ENCODE results near the gene FAXDC2.

Gene FAXDC2

DNA sequence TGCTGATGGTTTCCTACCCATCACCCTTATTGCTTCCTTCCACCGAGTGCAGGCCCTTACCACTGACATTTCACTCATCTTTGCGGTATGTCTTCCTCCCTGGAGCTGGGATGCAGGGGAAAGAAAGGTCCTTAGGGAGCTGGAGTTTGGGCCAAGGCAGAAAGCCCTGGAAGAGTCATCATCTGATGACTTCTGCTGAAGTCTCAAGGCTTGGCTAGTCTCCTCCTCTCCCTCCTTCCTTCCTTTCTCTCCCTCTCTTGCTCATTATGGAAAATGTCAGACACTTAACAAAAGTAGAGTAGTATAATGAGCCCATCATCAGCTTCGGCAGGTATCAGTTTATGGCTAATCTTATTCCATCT lies 55.2 kb downstream of the FAXDC2 start:
- no peak for DNase-seq (ENCODE audit: low spot score)

- DNase-seq (ENCODE audit: low spot score): no peak
These were observed 55.7 kb downstream of the FAXDC2 start for GRCh38 chr5:154794525-154795234.

GRCh38 chr5:154793599-154794524 lies 56.5 kb downstream of the FAXDC2 start:
- DNase-seq (ENCODE audit: low spot score): no peak

DNA sequence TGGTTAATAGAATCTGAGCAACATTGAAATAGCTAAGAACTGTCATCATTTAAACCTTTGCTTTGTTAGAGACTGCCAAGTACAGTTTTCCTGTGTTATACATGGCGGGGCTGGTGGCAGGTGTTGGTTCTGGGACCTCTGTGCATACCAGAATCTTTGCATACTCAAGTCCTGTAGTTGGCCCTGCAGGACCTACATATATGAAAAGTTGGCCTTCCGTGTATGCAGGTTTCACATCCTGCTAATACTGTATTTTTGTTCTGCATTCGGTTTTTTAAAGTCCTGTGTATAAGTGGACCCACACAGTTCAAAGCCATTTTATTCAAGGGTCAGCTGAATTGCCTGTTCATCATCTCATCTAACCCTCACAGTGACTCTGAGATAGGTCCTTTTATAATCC lies 58.9 kb downstream of the FAXDC2 start:
- no peak for DNase-seq (ENCODE audit: low spot score)

GRCh38 chr5:154788212-154788611 lies 62.2 kb downstream of the FAXDC2 start:
- no peak for DNase-seq (ENCODE audit: low spot score)

GRCh38 chr5:154786414-154786813 lies 64.0 kb downstream of the FAXDC2 start:
- no peak for DNase-seq (ENCODE audit: low spot score)

DNA sequence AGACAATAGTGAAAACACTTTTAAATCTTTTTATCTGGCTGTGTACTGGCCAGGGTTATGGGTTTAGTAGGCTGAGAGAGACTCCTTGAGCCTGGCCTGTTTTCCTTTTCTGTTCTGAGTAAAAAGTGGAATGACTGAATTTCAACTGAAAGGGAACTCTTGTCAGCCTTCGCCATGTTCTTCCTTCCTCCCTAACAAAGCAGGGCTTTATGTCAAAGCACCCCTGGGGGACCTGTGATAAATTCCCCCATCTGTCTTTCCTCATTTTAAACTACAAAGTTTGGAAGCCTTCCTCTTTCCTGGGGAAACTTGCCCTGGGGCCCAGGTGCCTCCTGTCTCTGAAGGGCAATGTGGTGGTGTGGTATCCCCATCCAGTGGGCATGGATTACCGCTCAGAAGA lies 65.5 kb downstream of the FAXDC2 start:
- DNase-seq (ENCODE audit: low spot score): no peak

DNA sequence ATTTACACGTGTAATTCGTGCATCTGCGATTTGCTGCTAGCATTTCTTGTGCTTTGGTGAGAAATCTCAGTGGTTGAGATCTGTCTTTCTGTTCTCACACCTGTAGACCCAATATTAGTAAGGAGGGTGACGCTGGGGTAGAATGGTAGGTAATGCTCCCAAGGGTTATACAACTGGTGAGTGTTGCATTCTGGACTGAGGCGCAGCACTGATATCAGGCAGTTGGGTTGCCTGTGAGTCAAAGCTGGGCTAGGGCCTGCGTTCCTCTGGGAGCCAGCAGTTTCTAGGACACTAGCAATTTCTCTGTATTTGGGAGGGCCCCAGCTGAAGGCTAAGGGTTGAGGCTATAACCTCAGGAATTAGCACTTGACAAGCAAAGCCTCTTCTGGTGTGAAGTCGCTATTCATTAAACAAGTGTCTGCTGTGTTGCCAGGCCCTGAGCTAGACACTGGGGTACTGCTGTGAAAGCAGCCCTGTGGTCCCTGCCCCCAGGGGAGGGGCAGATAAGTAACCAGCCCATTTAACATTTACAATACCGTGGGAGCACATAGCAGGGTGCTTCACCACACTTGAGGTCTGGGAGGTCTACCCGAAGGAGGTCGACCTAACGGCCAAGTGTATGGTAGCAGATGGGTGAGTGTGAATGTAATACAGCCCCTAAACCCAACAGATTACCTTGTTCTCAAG lies 66.5 kb downstream of the FAXDC2 start:
- DNase-seq (ENCODE audit: low spot score): no peak

DNA sequence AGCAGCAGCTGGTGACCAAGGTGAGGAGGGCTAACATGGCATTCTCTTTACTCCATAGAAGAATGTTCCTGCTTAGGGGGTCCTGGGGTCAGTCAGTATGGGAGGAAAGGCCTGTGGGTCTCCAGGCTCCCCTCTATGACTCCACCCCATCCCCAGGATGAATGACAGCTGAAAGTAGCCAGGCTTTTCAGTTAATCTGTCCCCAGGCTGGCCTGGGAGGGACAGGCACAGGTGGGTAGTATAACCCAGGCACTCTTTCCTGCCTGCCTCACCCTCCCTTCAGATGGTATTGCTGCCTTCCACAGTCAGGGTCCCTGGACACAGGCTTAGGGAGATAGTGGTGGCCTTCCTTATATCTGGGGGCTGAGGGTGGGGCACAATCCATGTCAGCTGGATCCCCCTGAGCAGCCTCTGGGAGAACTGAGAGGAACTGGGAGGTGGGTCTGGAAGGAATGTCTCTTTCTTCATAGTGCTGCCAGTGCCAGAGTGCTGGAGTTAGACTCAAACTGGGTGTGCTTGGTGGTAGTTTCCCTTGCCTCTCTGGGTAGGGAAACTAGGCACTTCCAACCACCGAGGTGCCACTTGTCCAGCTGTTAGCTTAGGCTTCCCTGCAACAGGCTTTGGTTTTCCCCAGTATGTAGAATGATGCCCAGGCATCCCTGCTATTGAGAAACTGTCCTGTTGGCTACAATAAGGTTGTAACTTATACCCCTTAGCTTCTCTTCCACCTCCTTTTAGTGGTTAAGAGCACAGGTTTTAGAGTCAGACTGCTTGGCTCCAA lies 67.4 kb downstream of the FAXDC2 start:
- DNase-seq (ENCODE audit: low spot score): no peak

- DNase-seq (ENCODE audit: low spot score): peak; percentile 50
These were observed 68.1 kb downstream of the FAXDC2 start for GRCh38 chr5:154782326-154782725.

GRCh38 chr5:154780128-154780527 lies 70.3 kb downstream of the FAXDC2 start:
- no peak for DNase-seq (ENCODE audit: low spot score)

DNA sequence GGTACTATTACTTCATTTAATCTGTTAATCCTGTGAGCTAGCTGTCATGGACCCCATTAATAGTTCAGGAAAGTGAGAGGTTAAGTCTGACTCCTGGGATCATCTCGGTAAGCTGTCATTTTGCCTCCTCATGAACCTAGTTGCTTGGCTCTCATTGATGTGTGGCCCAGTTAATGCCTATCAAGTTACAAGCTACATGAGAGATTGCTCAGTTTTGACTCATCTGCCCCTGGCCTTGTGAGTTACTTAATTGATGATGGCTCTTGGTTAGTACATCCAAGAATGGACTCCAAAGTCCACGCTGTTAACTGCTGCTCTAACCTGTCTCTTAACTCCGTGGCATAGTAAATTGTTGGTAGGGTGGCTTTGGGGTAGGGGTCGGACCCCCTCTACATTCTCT lies 71.3 kb downstream of the FAXDC2 start:
- no peak for DNase-seq (ENCODE audit: low spot score)

GRCh38 chr5:154778534-154778933 lies 71.9 kb downstream of the FAXDC2 start:
- no peak for DNase-seq (ENCODE audit: low spot score)

DNA sequence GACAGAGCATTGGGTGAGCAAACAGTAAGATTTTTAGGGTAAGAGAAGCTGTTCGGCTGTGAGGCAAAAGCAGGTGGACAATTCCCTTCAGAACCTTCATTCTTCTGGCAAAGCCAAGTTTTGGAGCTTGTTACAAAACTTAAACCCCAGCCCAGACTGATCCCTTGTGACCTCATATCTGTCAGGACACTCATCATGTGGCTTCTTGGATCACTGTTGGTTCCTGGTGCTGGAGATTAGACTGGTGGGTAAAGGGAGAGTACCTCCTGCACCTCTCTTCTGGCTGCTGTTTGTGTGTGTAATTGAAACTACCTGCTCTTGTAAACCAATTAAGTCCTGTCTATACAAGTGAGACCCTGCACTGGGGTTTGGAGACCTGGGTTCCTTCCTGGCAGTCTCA lies 74.2 kb downstream of the FAXDC2 start:
- no peak for DNase-seq (ENCODE audit: low spot score)

DNA sequence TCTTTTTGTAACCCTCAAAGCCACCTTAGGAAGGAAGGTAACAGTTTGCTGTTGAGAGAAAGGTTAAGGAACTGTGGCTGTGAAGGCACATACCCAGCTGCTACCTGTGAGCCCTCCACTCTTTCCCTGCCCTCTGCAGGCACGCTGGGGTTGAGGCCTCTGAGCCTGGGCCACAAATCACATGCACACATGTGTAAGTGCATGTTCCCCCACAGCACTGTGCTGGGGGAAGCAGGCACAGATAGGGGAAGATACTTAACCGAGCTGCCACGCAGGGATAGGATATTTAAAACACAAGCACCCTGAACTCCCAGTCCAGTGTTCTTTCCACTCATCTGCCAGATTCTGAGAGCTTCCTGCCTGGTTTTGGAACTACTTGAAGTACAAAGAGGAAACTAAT lies 77.1 kb downstream of the FAXDC2 start:
- DNase-seq (ENCODE audit: low spot score): no peak

DNA sequence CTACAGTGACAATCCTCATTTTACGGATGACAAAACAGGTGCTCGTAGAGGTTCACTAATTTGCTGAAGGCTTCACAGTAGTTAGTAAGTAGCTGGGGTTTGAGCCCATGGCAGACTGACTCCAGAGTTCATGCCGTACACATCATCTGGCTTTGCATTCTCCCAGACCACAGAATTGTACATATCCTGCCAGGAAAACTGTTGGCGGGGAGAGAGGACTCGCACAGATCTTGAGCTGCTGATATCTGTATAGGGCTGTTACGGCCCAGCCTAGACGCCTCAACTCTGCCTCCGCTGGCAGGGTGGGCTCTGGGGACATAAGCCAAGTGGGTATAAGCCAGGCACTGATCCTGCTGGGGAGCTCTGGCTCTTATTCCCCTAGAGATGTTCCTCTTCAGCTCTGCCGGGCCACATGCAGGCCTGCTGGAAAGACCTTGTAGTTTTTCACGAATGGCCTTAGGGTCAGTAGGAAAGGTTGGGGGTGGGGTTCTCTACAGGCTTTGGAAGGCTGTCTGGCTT lies 79.0 kb downstream of the FAXDC2 start:
- DNase-seq (ENCODE audit: low spot score): no peak

- DNase-seq (ENCODE audit: low spot score): no peak
These were observed 80.3 kb downstream of the FAXDC2 start for GRCh38 chr5:154770111-154770510.
